Vagina (tissue), 2 donors: ENCODE data around the gene AJM1. TPM values are rescaled to one million over a fixed set of nuclear protein-coding genes. Genes with fewer than 3 reads are reported as not detected.

Experiments
- DNase-seq, 2 donors: peaks; one replicate each; pipeline ENCODE4 v3.0.0-alpha.2; 2017; ENCODE audit errors: extremely low spot score in 2 of 2
- H3K27ac ChIP-seq: fragments of 200-600 bp; sonication (generic); one replicate; pipeline ENCODE4 v1.5.1; 2019
- H3K27me3 ChIP-seq: fragments of 200-600 bp; sonication (generic); one replicate; pipeline ENCODE4 v1.5.1; 2019
- H3K36me3 ChIP-seq, 2 donors: fragments of 200-600 bp; sonication (generic); one replicate each; pipeline ENCODE4 v1.5.1; 2017 to 2019
- H3K4me1 ChIP-seq: fragments of 200-600 bp; sonication (generic); one replicate; pipeline ENCODE4 v1.5.1; 2019
- H3K4me3 ChIP-seq, 2 donors: fragments of 200-600 bp; sonication (generic); 1 replicate in 1 of 2; 2 replicates in 1 of 2; pipeline ENCODE4 v1.5.1; 2016 to 2019
- H3K9me3 ChIP-seq: fragments of 200-600 bp; sonication (generic); one replicate; pipeline ENCODE4 v1.5.1; 2019
- CTCF ChIP-seq, 3 experiments: fragments of 450-650 bp in 2 of 3; fragments of 200-600 bp in 1 of 3; sonication (generic) in 1 of 3; IDR thresholded peaks; one replicate each; pipeline ENCODE4 v1.5.1; 2017 to 2019; ENCODE audit warnings: antibody characterized with exemption in 3 of 3, mild to moderate bottlenecking in 2 of 3, moderate library complexity in 2 of 3
- POLR2A ChIP-seq, 2 donors: fragments of 450-650 bp; IDR thresholded peaks; one replicate each; pipeline ENCODE4 v1.6.1; 2017; ENCODE audit warnings: antibody characterized with exemption in 2 of 2, mild to moderate bottlenecking in 2 of 2, moderate library complexity in 2 of 2
- POLR2AphosphoS5 ChIP-seq, 2 donors: sonication (generic); formaldehyde crosslinking; IDR thresholded peaks; one replicate each; pipeline ENCODE4 v1.9.0; 2017; ENCODE audit warnings: antibody characterized with exemption in 2 of 2, mild to moderate bottlenecking in 2 of 2, low read depth in 1 of 2; ENCODE audit not compliant: insufficient read depth in 1 of 2
- intact Hi-C: fragments of 100-400 bp; cut with DNase I; formaldehyde crosslinking; loops from one replicate; pipeline ENCODE4 v1.15.1; 2023
- total RNA-seq: library from RNA; depleted of rRNA; stranded (reverse); fragments of >200 nt; gene quantifications from one replicate; pipeline ENCODE4 v1.2.3, GENCODE V29; 2016

AJM1 gene
- total RNA-seq, 1 donor from 2014 or later, result 1.2 TPM

- DNase-seq, result no peak
- H3K9me3 ChIP-seq, result no peaks in the 10 kb centered on the region
- H3K36me3 ChIP-seq, result peaks cover 0 to 19% of the 10 kb centered on the region in 2 donors
- intact Hi-C loops, result loop anchor here (2.0 kb wide), 1 partner anchor 33 kb away; no protein-coding TSS in a partner anchor
- peaks cover 18% of the 10 kb centered on the region for H3K4me1 ChIP-seq
- TF ChIP-seq POLR2A (IDR thresholded peaks at IDR 0.05) (no peak), CTCF (IDR thresholded peaks at IDR 0.05) (no peak), POLR2AphosphoS5 (IDR thresholded peaks at IDR 0.05; ENCODE audit: insufficient read depth in 1 of 2, low read depth in 1 of 2) (no peak)
- H3K27me3 ChIP-seq, result no peaks in the 10 kb centered on the region
- no peak overlapping the region for H3K27ac ChIP-seq
- peak overlapping the region; percentile 33 to 47 for H3K4me3 ChIP-seq
These were observed 20.3 kb upstream of the AJM1 start for GRCh38 chr9:136821826-136822544.

- TF ChIP-seq CTCF (IDR thresholded peaks at IDR 0.05), result no peak
- TF ChIP-seq POLR2A (IDR thresholded peaks at IDR 0.05), result no peak
- no peak for TF ChIP-seq POLR2AphosphoS5 (IDR thresholded peaks at IDR 0.05; ENCODE audit: insufficient read depth in 1 of 2, low read depth in 1 of 2)
- H3K9me3 ChIP-seq, result no peaks in the 10 kb centered on the region
- H3K4me1 ChIP-seq, result peaks cover 18% of the 10 kb centered on the region
- H3K27me3 ChIP-seq, result no peaks in the 10 kb centered on the region
- H3K36me3 ChIP-seq, result peaks cover 0 to 22% of the 10 kb centered on the region in 2 donors
- H3K4me3 ChIP-seq, result no peak overlapping the region
- DNase-seq, result no peak
- intact Hi-C loops, result no loop called here
- H3K27ac ChIP-seq, result no peak overlapping the region
These were observed 18.9 kb upstream of the AJM1 start for GRCh38 chr9:136823136-136824046.

- Histone ChIP-seq H3K9me3 (no peaks in the 10 kb centered on the region), H3K4me1 (peaks cover 18% of the 10 kb centered on the region), H3K27ac (no peak overlapping the region), H3K27me3 (no peaks in the 10 kb centered on the region), H3K4me3 (no peak overlapping the region), H3K36me3 (peaks cover 0 to 33% of the 10 kb centered on the region in 2 donors)
- TF ChIP-seq POLR2AphosphoS5 (IDR thresholded peaks at IDR 0.05; ENCODE audit: insufficient read depth in 1 of 2, low read depth in 1 of 2) (no peak), POLR2A (IDR thresholded peaks at IDR 0.05) (no peak), CTCF (IDR thresholded peaks at IDR 0.05) (no peak)
- no peak for DNase-seq
- intact Hi-C loops, result no loop called here
These were observed 17.6 kb upstream of the AJM1 start for GRCh38 chr9:136824496-136825225.

- H3K27ac ChIP-seq, result no peak overlapping the region
- H3K4me1 ChIP-seq, result peaks cover 17% of the 10 kb centered on the region
- no peak for DNase-seq
- no peaks in the 10 kb centered on the region for H3K27me3 ChIP-seq
- no peak for TF ChIP-seq POLR2A (IDR thresholded peaks at IDR 0.05)
- TF ChIP-seq POLR2AphosphoS5 (IDR thresholded peaks at IDR 0.05; ENCODE audit: insufficient read depth in 1 of 2, low read depth in 1 of 2), result no peak
- TF ChIP-seq CTCF (IDR thresholded peaks at IDR 0.05), result no peak
- H3K9me3 ChIP-seq, result no peaks in the 10 kb centered on the region
- H3K4me3 ChIP-seq, result no peak overlapping the region
- peaks cover 0 to 41% of the 10 kb centered on the region in 2 donors for H3K36me3 ChIP-seq
- intact Hi-C loops, result no loop called here
These were observed 16.7 kb upstream of the AJM1 start for GRCh38 chr9:136825295-136826187.
